IMR-90 (cell line): ENCODE data around the gene SLC34A3.

Experiments used
- CTCF ChIP-seq: conservative IDR thresholded peaks from 2 replicates; pipeline ENCODE4 v1.5.1; 2012; ENCODE audit warnings: mild to moderate bottlenecking, low read depth, low read length, improper control_type of control experiment
- POLR2A ChIP-seq: IDR thresholded peaks from 2 replicates; pipeline ENCODE4 v1.6.1; 2012; ENCODE audit warnings: mild to moderate bottlenecking, low read depth, low read length
- RAD21 ChIP-seq: IDR thresholded peaks from 2 replicates; pipeline ENCODE4 v1.6.1; 2012; ENCODE audit warnings: low read length, improper control_type of control experiment
- RCOR1 ChIP-seq: IDR thresholded peaks from 2 replicates; pipeline ENCODE4 v1.6.1; 2012; ENCODE audit warnings: mild to moderate bottlenecking, low read length, improper control_type of control experiment; ENCODE audit not compliant: insufficient replicate concordance
- SMC3 ChIP-seq: fragments of 150-350 bp; IDR thresholded peaks from 2 replicates; pipeline ENCODE4 v1.6.1; 2016; ENCODE audit warnings: low read depth, mild to moderate bottlenecking, antibody characterized with exemption, low read length, moderate library complexity

GRCh38 chr9:137250329-137251193 is 19.9 kb downstream of the SLC34A3 start:
- TF ChIP-seq POLR2A, result no peak
- TF ChIP-seq RAD21, result no peak
- no peak for TF ChIP-seq CTCF
- TF ChIP-seq SMC3, result no peak
- no peak for TF ChIP-seq RCOR1
